Loucy (cell line): ENCODE results near the gene JAM3.

Experiments used
- H2AFZ ChIP-seq: fragments of 200-600 bp; sonication (generic); 2 replicates; pipeline ENCODE4 v1.6.0; 2016; ENCODE audit warnings: antibody characterized with exemption, mild to moderate bottlenecking, low read length, moderate library complexity
- H3F3A ChIP-seq: fragments of 200-600 bp; 2 replicates; pipeline ENCODE4 v1.6.0; 2016; ENCODE audit warnings: antibody characterized with exemption, low read depth, mild to moderate bottlenecking
- H3K27me3 ChIP-seq: fragments of 200-600 bp; sonication (generic); 2 replicates; pipeline ENCODE4 v1.6.1; 2014; ENCODE audit warnings: low read length, mild to moderate bottlenecking; ENCODE audit not compliant: insufficient read depth, poor library complexity, severe bottlenecking
- H3K36me3 ChIP-seq: fragments of 200-600 bp; sonication (generic); 2 replicates; pipeline ENCODE4 v1.6.1; 2016; ENCODE audit warnings: low read length; ENCODE audit not compliant: insufficient read depth
- H3K4me1 ChIP-seq: fragments of 200-600 bp; sonication (generic); 2 replicates; pipeline ENCODE4 v1.5.1; 2014; ENCODE audit warnings: low read length, mild to moderate bottlenecking; ENCODE audit not compliant: insufficient read depth, poor library complexity, severe bottlenecking
- H3K4me2 ChIP-seq: fragments of 200-600 bp; sonication (generic); 2 replicates; pipeline ENCODE4 v1.6.0; 2014; ENCODE audit warnings: antibody characterized with exemption, low read length, low read depth, mild to moderate bottlenecking; ENCODE audit not compliant: poor library complexity, severe bottlenecking
- H3K4me3 ChIP-seq: fragments of 200-600 bp; sonication (generic); 2 replicates; pipeline ENCODE4 v1.5.1; 2014; ENCODE audit warnings: low read length, mild to moderate bottlenecking, mixed read lengths; ENCODE audit not compliant: poor library complexity, severe bottlenecking
- H3K79me2 ChIP-seq: fragments of 200-600 bp; sonication (generic); 2 replicates; pipeline ENCODE4 v1.6.1; 2014; ENCODE audit warnings: low read length; ENCODE audit not compliant: insufficient read depth
- H3K9ac ChIP-seq: fragments of 200-600 bp; sonication (generic); 2 replicates; pipeline ENCODE4 v1.6.0; 2014; ENCODE audit warnings: mild to moderate bottlenecking, low read depth, low read length, moderate library complexity; ENCODE audit not compliant: poor library complexity, severe bottlenecking
- H3K9me2 ChIP-seq: fragments of 200-600 bp; sonication (generic); replicated peaks from 2 replicates; pipeline ENCODE4 v1.6.1; 2016; ENCODE audit warnings: low read depth, low read length, mixed read lengths
- H3K9me3 ChIP-seq: fragments of 200-600 bp; sonication (generic); 2 replicates; pipeline ENCODE4 v1.6.1; 2014; ENCODE audit warnings: mild to moderate bottlenecking, antibody characterized with exemption, low read length, low read depth; ENCODE audit not compliant: insufficient read depth
- H4K20me1 ChIP-seq: fragments of 200-600 bp; sonication (generic); 2 replicates; pipeline ENCODE4 v1.6.0; 2014; ENCODE audit warnings: antibody characterized with exemption, low read length, mild to moderate bottlenecking; ENCODE audit not compliant: insufficient read depth, poor library complexity, severe bottlenecking
- EZH2phosphoT487 ChIP-seq: fragments of 200-600 bp; IDR thresholded peaks from 2 replicates; pipeline ENCODE4 v1.6.1; 2018; ENCODE audit warnings: antibody characterized with exemption, mild to moderate bottlenecking, moderate library complexity, borderline replicate concordance
- TF ChIP-seq, protein P1 (sequence below): fragments of 200-600 bp; sonication (generic); conservative IDR thresholded peaks from 2 replicates; pipeline ENCODE4 v1.5.1; 2014; ENCODE audit warnings: mild to moderate bottlenecking, antibody characterized with exemption, low read length

The JAM3 gene

GRCh38 chr11:134170177-134170918 lies 101.5 kb downstream of the JAM3 start:
- H3K27me3 ChIP-seq = no peaks in the 10 kb centered on the region
- H3K9ac ChIP-seq = no peak overlapping the region
- H3F3A ChIP-seq = no peaks in the 10 kb centered on the region; the same call in 1 of the 2 replicates
- H2AFZ ChIP-seq = no peak overlapping the region
- no peak overlapping the region for H3K4me2 ChIP-seq
- no peaks in the 10 kb centered on the region for H4K20me1 ChIP-seq
- no peaks in the 10 kb centered on the region for H3K79me2 ChIP-seq
- no peaks in the 10 kb centered on the region for H3K4me1 ChIP-seq
- no peaks in the 10 kb centered on the region for H3K9me3 ChIP-seq
- H3K9me2 ChIP-seq = no peaks in the 10 kb centered on the region
- H3K36me3 ChIP-seq = peaks cover 77% of the 10 kb centered on the region; the same call in 1 of the 2 replicates
- TF ChIP-seq, protein P1, sequence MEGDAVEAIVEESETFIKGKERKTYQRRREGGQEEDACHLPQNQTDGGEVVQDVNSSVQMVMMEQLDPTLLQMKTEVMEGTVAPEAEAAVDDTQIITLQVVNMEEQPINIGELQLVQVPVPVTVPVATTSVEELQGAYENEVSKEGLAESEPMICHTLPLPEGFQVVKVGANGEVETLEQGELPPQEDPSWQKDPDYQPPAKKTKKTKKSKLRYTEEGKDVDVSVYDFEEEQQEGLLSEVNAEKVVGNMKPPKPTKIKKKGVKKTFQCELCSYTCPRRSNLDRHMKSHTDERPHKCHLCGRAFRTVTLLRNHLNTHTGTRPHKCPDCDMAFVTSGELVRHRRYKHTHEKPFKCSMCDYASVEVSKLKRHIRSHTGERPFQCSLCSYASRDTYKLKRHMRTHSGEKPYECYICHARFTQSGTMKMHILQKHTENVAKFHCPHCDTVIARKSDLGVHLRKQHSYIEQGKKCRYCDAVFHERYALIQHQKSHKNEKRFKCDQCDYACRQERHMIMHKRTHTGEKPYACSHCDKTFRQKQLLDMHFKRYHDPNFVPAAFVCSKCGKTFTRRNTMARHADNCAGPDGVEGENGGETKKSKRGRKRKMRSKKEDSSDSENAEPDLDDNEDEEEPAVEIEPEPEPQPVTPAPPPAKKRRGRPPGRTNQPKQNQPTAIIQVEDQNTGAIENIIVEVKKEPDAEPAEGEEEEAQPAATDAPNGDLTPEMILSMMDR = no peak
- TF ChIP-seq EZH2phosphoT487 = no peak
- H3K4me3 ChIP-seq = no peak overlapping the region

- H2AFZ ChIP-seq = no peak overlapping the region
- H3K4me2 ChIP-seq = no peak overlapping the region
- H3K36me3 ChIP-seq = peaks cover 78% of the 10 kb centered on the region; the same call in 1 of the 2 replicates
- no peaks in the 10 kb centered on the region for H3K9me2 ChIP-seq
- no peak overlapping the region for H3K9ac ChIP-seq
- no peaks in the 10 kb centered on the region for H3K4me1 ChIP-seq
- H3K4me3 ChIP-seq = no peak overlapping the region
- H4K20me1 ChIP-seq = no peaks in the 10 kb centered on the region
- H3F3A ChIP-seq = no peaks in the 10 kb centered on the region; the same call in 1 of the 2 replicates
- no peaks in the 10 kb centered on the region for H3K79me2 ChIP-seq
- no peaks in the 10 kb centered on the region for H3K27me3 ChIP-seq
- H3K9me3 ChIP-seq = no peaks in the 10 kb centered on the region
- no peak for TF ChIP-seq EZH2phosphoT487
Observed at GRCh38 chr11:134170919-134171281, 102.0 kb downstream of the JAM3 start.

GRCh38 chr11:134171951-134172350 lies 103.1 kb downstream of the JAM3 start:
- no peaks in the 10 kb centered on the region; the same call in 1 of the 2 replicates for H3F3A ChIP-seq
- H2AFZ ChIP-seq = no peak overlapping the region
- peaks cover 89% of the 10 kb centered on the region; the same call in 1 of the 2 replicates for H3K36me3 ChIP-seq
- H3K4me1 ChIP-seq = no peaks in the 10 kb centered on the region
- H3K4me2 ChIP-seq = no peak overlapping the region
- TF ChIP-seq, protein P1 = no peak
- no peak for TF ChIP-seq EZH2phosphoT487
- H3K27me3 ChIP-seq = no peaks in the 10 kb centered on the region
- H3K9me2 ChIP-seq = no peaks in the 10 kb centered on the region
- no peak overlapping the region for H3K4me3 ChIP-seq
- H3K9ac ChIP-seq = no peak overlapping the region
- H3K79me2 ChIP-seq = no peaks in the 10 kb centered on the region
- H3K9me3 ChIP-seq = no peaks in the 10 kb centered on the region
- no peaks in the 10 kb centered on the region for H4K20me1 ChIP-seq

GRCh38 chr11:134173296-134173695 lies 104.4 kb downstream of the JAM3 start:
- Histone ChIP-seq H4K20me1 (no peaks in the 10 kb centered on the region), H3K36me3 (peaks cover 93% of the 10 kb centered on the region; the same call in 1 of the 2 replicates), H3K4me1 (no peaks in the 10 kb centered on the region), H3K27me3 (no peaks in the 10 kb centered on the region), H3K9ac (no peak overlapping the region), H3K4me3 (no peak overlapping the region), H3K9me2 (no peaks in the 10 kb centered on the region), H2AFZ (no peak overlapping the region), H3K79me2 (no peaks in the 10 kb centered on the region), H3F3A (no peaks in the 10 kb centered on the region; the same call in 1 of the 2 replicates), H3K9me3 (no peaks in the 10 kb centered on the region), H3K4me2 (no peak overlapping the region)
- no peak for TF ChIP-seq EZH2phosphoT487
